DMS79 (cell line): ENCODE measurements around the gene RABEP1.
A peak's percentile ranks its signal among the peaks of the same experiment; 100 is the strongest.
"Not testable (repeated sequence)": the region's sequence is repeated elsewhere in the genome, so short reads cannot be mapped to it uniquely, and the experiment has no call there.

Experiments used
- DNase-seq: peaks from one replicate; lab custom pipeline; 2025; lab: John Stamatoyannopoulos, UW

The RABEP1 gene, protein sequence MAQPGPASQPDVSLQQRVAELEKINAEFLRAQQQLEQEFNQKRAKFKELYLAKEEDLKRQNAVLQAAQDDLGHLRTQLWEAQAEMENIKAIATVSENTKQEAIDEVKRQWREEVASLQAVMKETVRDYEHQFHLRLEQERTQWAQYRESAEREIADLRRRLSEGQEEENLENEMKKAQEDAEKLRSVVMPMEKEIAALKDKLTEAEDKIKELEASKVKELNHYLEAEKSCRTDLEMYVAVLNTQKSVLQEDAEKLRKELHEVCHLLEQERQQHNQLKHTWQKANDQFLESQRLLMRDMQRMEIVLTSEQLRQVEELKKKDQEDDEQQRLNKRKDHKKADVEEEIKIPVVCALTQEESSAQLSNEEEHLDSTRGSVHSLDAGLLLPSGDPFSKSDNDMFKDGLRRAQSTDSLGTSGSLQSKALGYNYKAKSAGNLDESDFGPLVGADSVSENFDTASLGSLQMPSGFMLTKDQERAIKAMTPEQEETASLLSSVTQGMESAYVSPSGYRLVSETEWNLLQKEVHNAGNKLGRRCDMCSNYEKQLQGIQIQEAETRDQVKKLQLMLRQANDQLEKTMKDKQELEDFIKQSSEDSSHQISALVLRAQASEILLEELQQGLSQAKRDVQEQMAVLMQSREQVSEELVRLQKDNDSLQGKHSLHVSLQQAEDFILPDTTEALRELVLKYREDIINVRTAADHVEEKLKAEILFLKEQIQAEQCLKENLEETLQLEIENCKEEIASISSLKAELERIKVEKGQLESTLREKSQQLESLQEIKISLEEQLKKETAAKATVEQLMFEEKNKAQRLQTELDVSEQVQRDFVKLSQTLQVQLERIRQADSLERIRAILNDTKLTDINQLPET

DNA sequence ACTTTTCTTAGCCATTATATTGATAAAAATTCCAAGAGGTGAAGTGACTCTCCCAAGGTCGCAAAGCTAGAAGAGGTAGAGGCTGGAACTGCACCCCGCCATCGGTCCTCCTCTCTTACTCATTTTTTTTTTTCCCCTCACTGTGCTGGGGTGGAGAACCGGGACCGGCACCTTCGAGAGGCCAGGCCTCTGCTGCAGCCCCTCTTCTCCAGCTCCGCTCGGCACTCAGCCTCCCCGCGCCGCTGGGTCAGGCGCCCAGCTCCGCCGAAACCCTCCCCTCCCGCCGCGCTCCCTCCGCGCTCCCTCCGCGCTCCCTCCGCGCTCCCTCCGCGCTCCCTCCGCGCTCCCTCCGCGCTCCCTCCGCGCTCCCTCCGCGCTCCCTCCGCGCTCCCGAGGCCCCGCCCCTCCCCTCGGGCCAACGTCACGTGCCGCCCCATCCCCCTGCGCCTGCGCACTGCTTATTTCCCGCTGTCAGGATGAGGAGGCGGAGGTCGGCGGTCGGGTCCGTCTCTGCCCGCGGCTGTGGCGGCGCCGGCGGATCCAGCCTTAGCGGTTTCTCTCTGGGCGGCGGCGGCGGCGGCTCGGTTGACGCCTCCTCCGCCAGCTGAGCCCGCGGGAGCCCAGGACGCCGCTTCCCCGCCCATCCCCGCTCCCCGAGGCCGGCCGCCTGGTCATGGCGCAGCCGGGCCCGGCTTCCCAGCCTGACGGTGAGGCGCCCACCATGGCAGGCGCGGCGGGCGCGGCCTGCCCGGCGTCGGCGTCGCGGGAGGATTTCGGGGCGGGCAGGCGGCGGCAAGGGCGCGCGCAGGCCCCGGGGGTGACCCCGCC lies at the start of gene RABEP1:
Gene RABEP1, plus strand, starts transcription at position 471 of the 828 bp plus-strand sequence. Its CDS starts 203 bp downstream, at position 674.
- DNase-seq: peak; percentile 29

DNA sequence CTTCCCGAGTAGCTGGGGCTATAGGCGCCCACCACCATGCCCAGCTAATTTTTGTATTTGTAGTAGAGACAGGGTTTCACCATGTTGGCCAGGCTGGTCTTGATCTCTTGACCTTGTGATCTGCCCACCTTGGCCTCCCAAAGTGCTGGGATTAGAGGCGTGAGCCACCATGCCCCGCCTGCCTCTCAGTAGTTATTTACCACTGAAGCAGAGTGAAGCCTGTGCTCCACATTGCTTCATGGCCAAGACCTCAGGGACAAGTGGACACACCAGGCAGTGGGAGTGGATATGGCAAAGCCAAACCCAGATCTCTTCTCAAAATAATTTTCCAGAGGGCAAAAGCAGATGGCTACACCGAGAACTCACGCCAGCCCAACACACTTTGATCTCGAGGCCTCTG lies 48.6 kb upstream of the RABEP1 start:
- not testable (repeated sequence) for DNase-seq

DNA sequence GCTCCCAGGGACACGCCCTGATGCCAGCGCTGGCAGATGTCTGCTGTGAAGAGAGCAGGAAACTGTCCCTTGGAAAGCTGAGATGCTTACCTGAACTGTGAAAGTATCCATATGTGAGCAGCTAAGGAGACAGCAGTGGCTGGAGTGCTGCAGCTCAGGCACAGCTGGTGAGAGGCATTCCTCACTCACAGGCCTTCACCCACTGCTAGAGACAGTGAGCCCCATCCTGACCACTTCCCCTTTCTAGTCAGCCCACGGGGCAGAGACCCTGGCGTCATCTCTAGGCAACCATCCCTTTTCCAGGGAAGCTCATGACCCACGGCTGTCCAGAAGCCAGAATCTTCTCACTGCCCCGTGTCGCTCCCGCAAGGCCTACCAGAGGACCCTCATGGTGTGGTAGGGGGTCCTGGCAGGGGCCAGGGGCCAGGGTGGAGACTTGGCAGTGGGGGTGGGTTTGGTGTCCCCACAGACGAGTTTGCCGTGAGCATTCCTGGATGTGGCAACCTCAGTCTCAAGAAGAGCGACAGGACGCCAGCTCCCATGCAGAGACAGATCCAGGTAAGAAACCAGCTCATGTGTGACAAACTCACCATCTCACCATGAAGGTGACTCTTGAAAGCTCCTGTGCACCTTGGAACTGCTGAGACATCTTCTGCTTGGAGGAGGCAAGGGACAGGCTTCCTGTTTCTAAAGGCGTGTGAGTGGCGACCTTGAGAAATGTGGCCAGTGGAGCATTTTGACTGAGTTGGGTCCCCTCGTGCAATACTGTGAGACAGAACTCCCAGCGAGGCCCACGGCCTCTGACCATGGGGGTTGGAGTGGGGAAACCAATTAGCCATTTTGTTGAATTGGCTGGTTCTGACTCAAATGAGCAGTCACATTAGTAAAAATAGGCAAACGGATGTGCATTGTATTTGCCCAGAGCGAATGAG lies 47.2 kb upstream of the RABEP1 start, which contains the start of gene SCIMP:
Gene SCIMP, minus strand, starts transcription at position 216 of the 932 bp plus-strand sequence. Its CDS starts 105 bp downstream, at position 111.
- DNase-seq: no peak

DNA sequence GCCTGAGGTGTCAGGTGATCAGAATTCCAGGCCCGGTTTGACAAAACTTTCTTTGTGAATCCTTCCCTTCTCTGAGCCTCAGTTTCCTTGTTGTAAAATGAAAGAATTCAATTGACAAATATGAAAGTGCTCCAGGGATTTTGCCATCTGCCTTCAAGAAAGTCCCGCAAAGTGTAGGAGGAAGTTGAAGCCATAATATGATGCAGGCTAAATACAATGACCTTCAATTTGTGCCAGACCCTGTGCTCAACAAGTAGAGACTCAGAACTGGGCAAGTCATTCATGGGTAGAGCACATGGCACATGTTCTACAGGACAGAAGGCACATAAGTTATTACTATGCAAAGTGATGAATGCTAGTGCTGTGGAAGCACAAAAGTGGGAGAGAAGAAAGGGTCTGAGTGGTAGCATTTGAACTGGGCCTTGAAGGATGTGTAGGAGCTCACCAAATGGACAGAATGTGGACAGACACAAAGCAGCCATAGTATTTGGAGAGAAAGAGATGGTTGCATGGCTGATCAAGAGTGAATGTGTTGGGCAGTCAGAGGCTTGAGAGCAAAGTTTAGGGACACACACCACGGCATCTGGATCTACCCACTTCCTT lies 45.0 kb upstream of the RABEP1 start:
- DNase-seq: no peak

DNA sequence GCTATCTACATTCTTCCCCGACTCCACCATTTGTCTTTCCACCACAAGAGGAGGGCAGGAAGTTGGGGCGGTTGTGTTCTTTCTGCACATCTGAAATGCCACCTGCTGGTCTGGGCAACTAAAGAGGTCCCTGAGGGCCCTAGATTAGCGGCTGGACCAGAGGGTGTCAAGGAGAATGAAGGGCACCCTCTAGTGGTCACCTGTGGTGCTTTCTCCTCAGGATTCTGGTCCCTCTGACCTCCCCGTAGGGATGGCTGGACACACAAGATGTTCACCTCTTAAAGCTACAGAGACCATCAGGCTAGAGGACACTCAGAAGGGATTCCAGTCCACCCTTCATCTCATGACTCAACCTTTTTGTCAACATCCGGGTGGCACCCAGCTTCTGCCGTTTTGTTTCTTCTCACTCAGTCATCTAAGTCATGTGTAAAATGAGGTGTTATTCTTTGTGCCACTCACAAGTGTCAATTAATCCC lies 44.5 kb upstream of the RABEP1 start:
- no peak for DNase-seq

DNA sequence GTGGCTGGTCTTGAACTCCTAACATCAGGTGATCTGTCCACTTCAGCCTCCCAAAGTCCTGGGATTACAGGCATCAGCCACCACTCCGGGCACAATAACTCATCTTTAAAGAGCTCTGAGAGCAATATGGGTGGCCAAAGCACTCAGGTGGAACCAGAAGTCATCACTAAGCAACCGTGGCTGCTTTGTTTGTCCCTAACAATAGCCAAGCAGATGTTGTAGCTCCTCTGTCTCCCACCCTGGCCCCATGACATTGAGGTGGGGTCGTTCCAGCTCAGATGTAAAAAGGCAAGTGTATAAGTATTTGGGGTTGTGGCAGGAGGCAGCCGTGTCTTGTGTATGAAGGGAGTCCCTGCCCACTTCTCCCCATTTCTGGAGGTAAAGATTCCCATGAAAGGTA lies 43.8 kb upstream of the RABEP1 start:
- no peak for DNase-seq

DNA sequence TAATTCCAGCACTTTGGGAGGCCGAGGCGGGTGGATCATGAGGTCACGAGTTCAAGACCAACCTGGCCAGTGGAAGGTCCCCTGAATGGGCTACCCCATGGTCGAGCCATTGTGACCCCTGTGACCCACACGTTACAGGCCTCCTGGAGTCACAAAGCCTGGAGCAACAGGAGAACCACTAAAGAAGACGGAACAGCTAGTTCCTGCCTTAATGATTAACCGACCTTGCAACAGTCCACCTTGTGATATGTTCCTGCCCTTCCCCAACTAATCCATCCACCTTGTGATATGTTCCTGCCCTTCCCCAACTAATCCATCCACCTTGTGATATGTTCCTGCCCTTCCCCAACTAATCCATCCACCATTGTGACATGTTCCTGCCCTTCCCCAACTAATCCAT lies 42.3 kb upstream of the RABEP1 start:
- DNase-seq: not testable (repeated sequence)

DNA sequence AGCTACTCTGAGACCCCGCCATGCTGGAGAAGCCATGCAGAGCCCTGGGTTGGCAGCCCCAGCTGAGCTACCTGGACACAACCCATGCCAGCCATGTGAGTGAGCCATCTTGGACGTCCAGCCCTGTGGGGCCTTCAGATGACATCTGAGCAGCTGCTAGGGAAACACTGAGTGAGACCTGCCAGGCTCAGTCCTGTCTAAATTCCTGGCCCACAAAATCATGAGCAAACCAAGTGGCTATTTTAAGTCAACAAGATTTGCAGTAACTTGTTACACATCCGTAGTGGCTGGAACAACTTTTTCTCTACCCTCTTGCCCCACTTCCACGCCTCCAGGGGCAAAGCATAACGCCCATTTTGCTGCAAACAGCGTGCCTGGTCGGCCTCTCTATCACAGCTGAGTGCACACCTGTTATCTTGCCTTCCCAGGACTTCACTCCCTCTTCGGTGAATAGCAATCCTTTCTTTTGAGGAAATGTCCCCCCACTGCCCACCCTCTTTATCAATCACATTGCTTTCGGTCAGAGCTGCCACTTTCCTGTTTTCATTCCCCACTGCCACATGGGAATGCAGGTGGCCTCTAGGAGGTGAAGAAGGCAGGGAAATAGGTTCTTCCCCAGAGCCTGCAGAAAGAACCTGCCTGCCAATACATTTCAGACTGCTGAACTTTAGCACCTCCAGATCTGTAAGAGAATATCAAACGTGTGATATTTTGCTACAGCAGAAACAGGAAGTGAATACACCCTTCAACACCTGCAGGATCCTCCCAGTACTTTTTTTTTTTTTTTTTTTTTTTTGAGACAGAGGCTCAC lies 40.0 kb upstream of the RABEP1 start:
- DNase-seq: no peak

DNA sequence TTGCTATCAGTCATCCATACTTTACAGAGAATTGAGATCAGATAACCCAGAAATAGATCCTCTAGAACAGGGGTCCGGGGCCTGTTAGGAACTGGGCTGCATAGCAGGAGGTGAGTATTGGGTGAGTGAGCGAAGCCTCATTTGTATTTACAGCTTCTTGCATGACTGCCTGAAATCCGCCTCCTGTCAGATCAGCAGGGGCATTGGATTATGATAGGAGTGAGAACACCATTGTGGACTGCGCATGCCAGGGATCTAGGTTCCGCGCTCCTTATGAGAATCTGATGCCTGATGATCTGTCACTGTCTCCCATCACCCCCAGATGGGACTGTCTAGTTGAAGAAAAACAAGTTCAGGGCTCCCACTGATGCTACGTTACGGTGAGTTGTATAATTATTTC lies 34.5 kb upstream of the RABEP1 start:
- no peak for DNase-seq

DNA sequence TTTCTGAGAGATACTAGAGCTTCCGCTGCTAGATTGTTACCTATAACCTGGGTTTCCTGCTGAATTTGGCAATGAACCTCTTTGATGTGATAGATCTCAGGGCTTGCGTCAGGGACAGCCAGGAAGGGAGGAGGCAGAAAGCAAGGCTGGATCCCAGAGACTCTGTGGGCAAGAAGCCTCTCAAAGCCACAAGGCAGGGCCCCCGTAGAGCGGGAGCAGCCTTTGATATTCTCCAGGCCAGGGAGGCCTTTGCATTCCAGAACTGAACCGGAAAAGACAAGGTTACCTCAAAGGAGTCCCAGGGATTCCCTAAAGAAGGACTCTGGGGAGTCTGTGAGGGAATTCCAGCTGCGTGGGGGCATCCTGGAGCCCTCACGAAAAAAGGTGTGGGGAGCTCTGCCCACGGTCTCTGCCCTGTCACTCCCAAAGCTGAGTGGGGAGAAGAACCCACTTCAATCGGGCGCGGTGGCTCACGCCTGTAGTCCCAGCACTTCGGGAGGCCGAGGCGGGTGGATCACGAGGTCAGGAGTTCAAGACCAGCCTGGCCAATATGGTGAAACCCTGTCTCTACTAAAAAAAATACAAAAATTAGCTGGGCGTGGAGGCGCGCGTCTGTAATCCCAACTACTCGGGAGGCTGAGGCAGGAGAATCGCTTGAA lies 33.1 kb upstream of the RABEP1 start:
- no peak for DNase-seq

DNA sequence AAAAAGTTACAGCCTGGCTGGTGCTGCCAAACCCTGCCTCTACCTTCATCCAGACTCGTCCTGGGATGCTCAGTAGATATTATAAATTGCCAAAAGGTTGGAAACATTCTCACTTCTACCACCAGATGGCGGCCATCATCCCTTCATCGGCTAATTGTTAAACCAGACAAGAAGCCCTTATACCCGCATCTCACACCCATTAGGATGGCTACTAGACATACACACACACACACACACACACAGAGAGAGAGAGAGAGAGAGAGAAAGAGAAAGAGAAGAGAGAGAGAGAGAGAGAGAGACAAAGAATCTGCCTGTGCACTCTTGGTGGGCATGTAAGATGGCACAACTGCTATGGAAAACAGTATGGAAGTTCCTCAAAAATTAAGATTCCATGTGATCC lies 32.5 kb upstream of the RABEP1 start:
- peak; percentile 34 for DNase-seq

DNA sequence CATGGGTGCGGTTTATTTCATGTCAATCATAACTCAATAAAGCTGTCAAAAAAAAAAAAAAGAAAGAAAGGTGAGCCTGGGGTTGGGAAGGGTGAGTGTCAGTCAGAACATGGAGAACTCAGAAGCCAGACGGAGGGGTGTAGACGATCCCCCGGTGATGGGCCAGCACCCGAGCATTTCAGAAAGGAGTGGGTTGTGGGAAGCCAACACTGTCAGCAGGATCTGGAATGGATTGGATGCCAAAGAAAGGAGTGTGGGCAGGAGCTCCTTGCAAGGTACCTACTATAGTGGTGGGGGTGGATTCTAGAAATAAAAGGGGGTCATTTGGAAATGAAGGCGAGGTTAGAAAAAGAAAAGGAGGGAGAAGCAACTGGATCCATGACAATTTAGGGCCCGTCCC lies 27.7 kb upstream of the RABEP1 start:
- no peak for DNase-seq

DNA sequence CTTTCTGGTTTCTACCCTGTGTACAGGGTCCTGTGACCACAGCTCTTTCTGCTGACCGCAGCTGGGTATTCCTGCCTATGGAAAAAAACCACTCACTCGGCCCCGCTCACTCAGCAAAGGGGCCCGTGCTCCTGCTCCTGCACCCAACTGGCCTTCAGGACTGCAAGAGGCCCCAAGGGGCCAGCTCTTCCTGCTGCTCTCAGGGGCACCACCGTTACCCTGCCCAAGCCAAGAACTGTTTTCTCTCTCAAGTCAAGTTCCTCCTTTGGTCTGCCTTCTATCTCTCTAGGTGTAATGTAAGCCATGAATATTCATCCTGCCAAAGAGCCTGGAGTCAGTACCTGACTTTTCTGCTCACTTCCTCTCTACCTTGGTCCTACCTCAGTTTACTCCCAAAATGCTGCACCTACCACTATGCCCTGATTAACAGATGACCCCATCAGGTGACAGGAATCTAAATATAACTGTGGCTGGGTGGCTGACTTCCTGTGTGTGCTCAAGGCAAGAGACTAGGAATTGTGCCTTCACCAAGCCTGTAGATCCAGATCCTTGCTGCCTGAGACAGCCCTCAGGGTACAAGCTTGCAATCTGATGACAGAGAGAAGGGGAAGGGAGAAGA lies 27.1 kb upstream of the RABEP1 start:
- no peak for DNase-seq

DNA sequence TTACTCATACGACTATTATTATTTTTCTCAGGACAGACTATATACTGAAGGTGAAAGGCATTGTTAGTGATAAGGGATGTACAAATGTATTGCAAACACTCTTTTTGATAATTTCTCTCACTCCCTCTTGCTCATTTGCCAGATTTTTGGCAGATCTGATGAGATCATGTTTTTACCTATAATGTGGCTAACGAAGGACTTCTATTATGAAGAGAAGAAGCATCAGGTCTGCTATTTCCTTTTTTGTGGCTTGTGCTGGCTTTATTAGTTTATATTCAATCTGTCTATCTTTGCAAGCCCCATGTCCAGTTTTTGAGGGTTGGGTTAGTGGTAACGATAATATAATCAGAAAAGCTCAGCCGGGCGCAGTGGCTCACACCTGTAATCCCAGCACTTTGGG lies 25.0 kb upstream of the RABEP1 start:
- no peak for DNase-seq

DNA sequence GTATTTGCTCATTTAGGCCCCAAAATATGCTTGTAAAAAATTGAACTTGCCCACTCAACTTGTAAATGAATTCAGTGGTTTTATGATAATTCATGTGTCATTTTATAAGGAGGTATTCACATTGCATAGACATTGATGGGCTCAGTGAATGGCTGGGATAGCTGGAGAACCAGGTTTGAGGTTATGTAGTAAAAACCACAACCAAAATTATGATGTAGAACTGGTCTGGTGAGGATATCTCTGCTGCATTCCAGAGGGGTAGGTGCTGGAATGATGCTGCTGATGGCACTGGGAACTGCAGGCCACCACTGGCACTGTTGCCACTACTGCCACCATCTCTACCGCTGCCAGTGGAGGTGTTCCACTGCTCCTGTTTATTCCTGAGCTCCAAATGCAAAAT lies 21.5 kb upstream of the RABEP1 start:
- DNase-seq: no peak

DNA sequence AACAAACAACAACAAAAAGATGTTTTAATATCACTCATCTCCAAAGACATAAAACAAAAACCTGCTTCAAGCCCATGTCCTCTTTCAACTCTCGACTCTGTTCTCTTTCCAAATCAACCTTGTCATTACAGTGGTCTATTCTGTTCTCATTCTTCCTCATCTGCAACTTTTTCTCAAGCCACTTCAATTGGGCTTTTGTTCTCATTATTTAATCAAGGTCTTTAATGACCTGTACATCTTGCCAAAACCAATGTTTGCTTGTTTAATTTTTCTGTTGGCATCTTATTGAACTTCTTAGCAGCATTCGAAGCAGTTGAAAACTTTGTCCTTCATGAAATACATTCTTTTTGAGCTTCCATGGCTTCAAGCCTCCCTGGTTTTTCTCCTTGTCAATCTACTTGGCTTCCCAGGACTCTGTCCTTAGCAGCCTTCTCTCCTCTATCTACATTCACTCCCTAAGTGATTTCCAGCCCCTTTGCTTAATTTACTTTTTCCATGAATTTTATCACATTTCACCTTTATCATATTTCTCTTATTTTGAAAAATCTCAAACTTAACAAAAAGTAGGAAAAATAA lies 19.6 kb upstream of the RABEP1 start:
- no peak for DNase-seq

DNA sequence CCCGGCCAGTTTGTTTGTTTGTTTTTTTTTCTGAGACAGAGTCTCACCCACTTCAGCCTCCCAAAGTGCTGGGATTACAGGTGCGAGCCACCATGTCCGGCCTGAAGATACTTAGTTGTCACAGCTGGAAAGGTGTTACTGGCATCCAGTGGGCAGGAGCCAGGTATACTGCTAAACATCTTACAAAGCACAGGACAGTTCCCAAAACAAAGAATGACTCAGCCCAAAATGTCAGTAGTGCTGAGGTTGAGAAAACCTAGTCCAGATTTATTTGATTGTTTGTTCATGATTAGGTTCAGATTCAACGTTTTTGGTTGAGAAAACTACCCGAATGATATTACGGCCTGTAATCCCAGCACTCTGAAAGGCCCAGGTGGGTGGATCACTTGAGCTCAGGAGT lies 18.6 kb upstream of the RABEP1 start:
- DNase-seq: no peak

DNA sequence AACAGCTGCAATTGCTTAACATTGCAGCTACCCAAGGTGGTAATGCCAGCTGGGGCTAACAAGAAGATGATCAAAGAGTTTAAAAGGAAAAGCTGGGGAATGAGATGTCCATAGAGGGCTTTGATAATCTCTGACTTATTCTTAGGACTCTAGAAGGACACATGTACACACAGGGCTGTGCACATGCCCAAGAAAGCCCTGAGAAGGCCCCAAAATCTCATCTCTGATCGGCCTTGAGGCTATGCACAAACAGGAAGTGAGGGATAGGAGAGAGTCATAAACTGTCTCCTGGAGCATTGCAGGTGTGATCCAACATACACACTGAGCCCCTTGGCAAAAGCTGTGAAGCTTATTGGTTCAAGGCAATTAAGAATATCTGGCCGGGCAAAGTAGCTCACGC lies 17.2 kb upstream of the RABEP1 start:
- no peak for DNase-seq
